HepG2 (cell line): Measurements from ENCODE around the gene NFKB2. TPM values are rescaled to one million over a fixed set of nuclear protein-coding genes. Genes with fewer than 3 reads are reported as not detected.
A peak's percentile ranks its signal among the peaks of the same experiment; 100 is the strongest.

Experiments
- CBX5 ChIP-seq: sonication (generic); formaldehyde crosslinking; IDR thresholded peaks from 2 replicates; pipeline ENCODE4 v1.4.0; 2020; ENCODE audit warnings: missing genetic modification reagents, borderline replicate concordance
- HIVEP1 ChIP-seq: sonication (generic); formaldehyde crosslinking; IDR thresholded peaks from 2 replicates; pipeline ENCODE4 v1.4.0; 2020; ENCODE audit warnings: mild to moderate bottlenecking, missing genetic modification reagents
- JUND ChIP-seq: sonication (generic); formaldehyde crosslinking; IDR thresholded peaks from 2 replicates; pipeline ENCODE4 v1.8.0; 2022; ENCODE audit warnings: mild to moderate bottlenecking, missing genetic modification reagents
- KDM5B ChIP-seq: sonication (generic); formaldehyde crosslinking; IDR thresholded peaks from 2 replicates; pipeline ENCODE4 v1.4.0; 2020; ENCODE audit warnings: missing genetic modification reagents, mild to moderate bottlenecking, borderline replicate concordance
- KLF6 ChIP-seq: IDR thresholded peaks from 2 replicates; pipeline ENCODE4 v1.8.0; 2016; ENCODE audit warnings: missing biosample characterization, missing genetic modification reagents
- MXD1 ChIP-seq: sonication (generic); formaldehyde crosslinking; IDR thresholded peaks from 2 replicates; pipeline ENCODE4 v1.4.0; 2020; ENCODE audit warnings: mild to moderate bottlenecking, missing genetic modification reagents
- PBX3 ChIP-seq: sonication (generic); formaldehyde crosslinking; IDR thresholded peaks from 2 replicates; pipeline ENCODE4 v1.8.1; 2023; ENCODE audit warnings: missing genetic modification reagents, inconsistent platforms, borderline replicate concordance
- RBAK ChIP-seq: sonication (generic); formaldehyde crosslinking; IDR thresholded peaks from 2 replicates; pipeline ENCODE4 v1.5.1; 2020; ENCODE audit warnings: mild to moderate bottlenecking, missing genetic modification reagents
- RBM22 ChIP-seq: fragments of 200-400 bp; formaldehyde crosslinking; optimal IDR thresholded peaks from 2 replicates; pipeline ENCODE3; 2017; ENCODE audit warnings: mild to moderate bottlenecking, low read length, moderate library complexity
- SOX5 ChIP-seq: IDR thresholded peaks from 2 replicates; pipeline ENCODE4 v1.6.1; 2016; ENCODE audit warnings: borderline replicate concordance
- SPEN ChIP-seq: sonication (generic); formaldehyde crosslinking; IDR thresholded peaks from 2 replicates; pipeline ENCODE4 v1.5.1; 2020; ENCODE audit warnings: low read depth, mild to moderate bottlenecking, missing genetic modification reagents
- TEAD2 ChIP-seq: sonication (generic); formaldehyde crosslinking; IDR thresholded peaks from 2 replicates; pipeline ENCODE4 v1.9.0; 2021; ENCODE audit warnings: missing genetic modification reagents
- TEAD3 ChIP-seq: optimal IDR thresholded peaks from 2 replicates; pipeline ENCODE3; 2016; ENCODE audit warnings: borderline replicate concordance
- ZBTB7A ChIP-seq: sonication (generic); formaldehyde crosslinking; IDR thresholded peaks from 2 replicates; pipeline ENCODE4 v1.8.0; 2022; ENCODE audit warnings: mild to moderate bottlenecking, missing genetic modification reagents
- ZNF263 ChIP-seq: sonication (generic); formaldehyde crosslinking; IDR thresholded peaks from 2 replicates; pipeline ENCODE4 v1.4.0; 2020; ENCODE audit warnings: missing genetic modification reagents
- ZNF282 ChIP-seq: fragments of 450-650 bp; IDR thresholded peaks from 2 replicates; pipeline ENCODE4 v1.6.1; 2018; ENCODE audit not compliant: partially characterized antibody
- ZNF431 ChIP-seq: sonication (generic); formaldehyde crosslinking; IDR thresholded peaks from 2 replicates; pipeline ENCODE4 v1.9.0; 2022; ENCODE audit warnings: missing genetic modification reagents, low read depth, mild to moderate bottlenecking, borderline replicate concordance
- ZNF556 ChIP-seq: sonication (generic); formaldehyde crosslinking; IDR thresholded peaks from 2 replicates; pipeline ENCODE4 v1.4.0; 2020; ENCODE audit warnings: mild to moderate bottlenecking, missing genetic modification reagents, borderline replicate concordance
- ZNF563 ChIP-seq: sonication (generic); formaldehyde crosslinking; IDR thresholded peaks from 2 replicates; pipeline ENCODE4 v1.8.0; 2022; ENCODE audit warnings: mild to moderate bottlenecking, moderate library complexity, missing genetic modification reagents
- ZNF567 ChIP-seq: sonication (generic); formaldehyde crosslinking; IDR thresholded peaks from 2 replicates; pipeline ENCODE4 v1.8.1; 2023; ENCODE audit warnings: mild to moderate bottlenecking, missing genetic modification reagents, borderline replicate concordance
- ZSCAN30 ChIP-seq: sonication (generic); formaldehyde crosslinking; IDR thresholded peaks from 2 replicates; pipeline ENCODE4 v1.5.0; 2020; ENCODE audit warnings: mild to moderate bottlenecking, missing genetic modification reagents
- ZXDC ChIP-seq: sonication (generic); formaldehyde crosslinking; IDR thresholded peaks from 2 replicates; pipeline ENCODE4 v1.5.0; 2020; ENCODE audit warnings: mild to moderate bottlenecking, missing genetic modification reagents
- polyA plus RNA-seq, 8 experiments: library from polyadenylated mRNA; depleted of rRNA in 3 of 8; stranded (reverse) in 7 of 8; unstranded in 1 of 8; fragments of >200 nt; fragmentation: Illumina TruSeq in 4 of 8; extraction: Trizol in 4 of 8; gene quantifications; 2 replicates each; pipeline versions ENCODE4 v1.2.1 to v1.2.3, GENCODE V29; 2011 to 2016; ENCODE audit warnings: low read depth in 4 of 8, missing spikeins in 1 of 8, mixed read lengths in 1 of 8; ENCODE audit not compliant: insufficient read depth in 1 of 8
- total RNA-seq, 5 experiments: library from RNA; depleted of rRNA; stranded (reverse); fragments of >200 nt; fragmentation: Illumina TruSeq; extraction: Trizol; gene quantifications; 2 replicates each; pipeline ENCODE4 v1.2.3, GENCODE V29; 2016; ENCODE audit warnings: low read depth in 1 of 5
- TF ChIP-seq, protein P1 (sequence below): sonication (generic); formaldehyde crosslinking; IDR thresholded peaks from 2 replicates; pipeline ENCODE4 v1.4.0; 2020; ENCODE audit warnings: mild to moderate bottlenecking, low read depth, missing genetic modification reagents
- TF ChIP-seq, protein P2 (sequence below): sonication (generic); formaldehyde crosslinking; IDR thresholded peaks from 2 replicates; pipeline ENCODE4 v1.5.0; 2020; ENCODE audit warnings: missing genetic modification reagents

Gene NFKB2
- total and polyA plus RNA-seq, 2 of the 13 experiments (the other 11 are each of a cell fraction or from before 2014, with no cell fraction given): 7.7 to 12.5 TPM

- TF ChIP-seq ZNF263 (CRISPR knock-in tag): 0 out of 2 replicates have a peak, but pooled peaks have one; percentile 35
- peak; percentile 65; the same call in 1 of the 2 replicates for TF ChIP-seq HIVEP1 (CRISPR knock-in tag)
- no peak for TF ChIP-seq ZNF567
- 0 out of 2 replicates have a peak, but pooled peaks have one; percentile 22 for TF ChIP-seq ZSCAN30 (CRISPR knock-in tag)
- no peak for TF ChIP-seq ZNF556 (CRISPR knock-in tag)
- peak; percentile 53; the same call in 1 of the 2 replicates for TF ChIP-seq JUND
- 0 out of 2 replicates have a peak, but pooled peaks have one; percentile 47 for TF ChIP-seq ZXDC (CRISPR knock-in tag)
- TF ChIP-seq KLF6: peak; percentile 67; the same call in 1 of the 2 replicates
- TF ChIP-seq, protein P1, sequence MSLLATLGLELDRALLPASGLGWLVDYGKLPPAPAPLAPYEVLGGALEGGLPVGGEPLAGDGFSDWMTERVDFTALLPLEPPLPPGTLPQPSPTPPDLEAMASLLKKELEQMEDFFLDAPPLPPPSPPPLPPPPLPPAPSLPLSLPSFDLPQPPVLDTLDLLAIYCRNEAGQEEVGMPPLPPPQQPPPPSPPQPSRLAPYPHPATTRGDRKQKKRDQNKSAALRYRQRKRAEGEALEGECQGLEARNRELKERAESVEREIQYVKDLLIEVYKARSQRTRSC (CRISPR knock-in tag): no peak
- TF ChIP-seq KDM5B (CRISPR knock-in tag): peak; percentile 38
- peak; percentile 80 for TF ChIP-seq SPEN
- TF ChIP-seq ZNF563 (CRISPR knock-in tag): peak; percentile 60
- no peak for TF ChIP-seq TEAD2 (CRISPR knock-in tag)
- TF ChIP-seq PBX3 (CRISPR knock-in tag): peak; percentile 84
- TF ChIP-seq TEAD3 (CRISPR knock-in tag): peak; percentile 31
- TF ChIP-seq RBM22: no peak
- TF ChIP-seq MXD1 (CRISPR knock-in tag): peak; percentile 45; the same call in 1 of the 2 replicates
- TF ChIP-seq ZBTB7A: no peak
- 0 out of 2 replicates have a peak, but pooled peaks have one; percentile 21 for TF ChIP-seq ZNF431 (CRISPR knock-in tag)
- TF ChIP-seq CBX5 (CRISPR knock-in tag): peak; percentile 77; the same call in 1 of the 2 replicates
- TF ChIP-seq ZNF282: no peak
- TF ChIP-seq SOX5 (CRISPR knock-in tag): peak; percentile 54; the same call in 1 of the 2 replicates
- TF ChIP-seq RBAK: no peak
- TF ChIP-seq, protein P2, sequence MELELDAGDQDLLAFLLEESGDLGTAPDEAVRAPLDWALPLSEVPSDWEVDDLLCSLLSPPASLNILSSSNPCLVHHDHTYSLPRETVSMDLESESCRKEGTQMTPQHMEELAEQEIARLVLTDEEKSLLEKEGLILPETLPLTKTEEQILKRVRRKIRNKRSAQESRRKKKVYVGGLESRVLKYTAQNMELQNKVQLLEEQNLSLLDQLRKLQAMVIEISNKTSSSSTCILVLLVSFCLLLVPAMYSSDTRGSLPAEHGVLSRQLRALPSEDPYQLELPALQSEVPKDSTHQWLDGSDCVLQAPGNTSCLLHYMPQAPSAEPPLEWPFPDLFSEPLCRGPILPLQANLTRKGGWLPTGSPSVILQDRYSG: 0 out of 2 replicates have a peak, but pooled peaks have one; percentile 32
Observed at GRCh38 chr10:102420714-102421506, 25.4 kb downstream of the NFKB2 start, which contains the start of gene FBXL15 (continued).
